SU-DHL-6 (cell line): Measurements from ENCODE around the gene PACS2.

Source experiments
- H2AFZ ChIP-seq: fragments of 200-600 bp; sonication (generic); 2 replicates; pipeline ENCODE4 v1.6.1; 2014; ENCODE audit warnings: low read depth, mild to moderate bottlenecking, moderate library complexity, mixed read lengths, antibody characterized with exemption, low read length; ENCODE audit not compliant: severe bottlenecking
- H3F3A ChIP-seq: fragments of 200-600 bp; shearing (Covaris generic); 2 replicates; pipeline ENCODE4 v1.6.0; 2016; ENCODE audit warnings: antibody characterized with exemption, mild to moderate bottlenecking; ENCODE audit not compliant: insufficient read depth
- H3K27ac ChIP-seq: fragments of 200-600 bp; sonication (generic); 2 replicates; pipeline ENCODE4 v1.5.1; 2016; ENCODE audit warnings: low read depth, mild to moderate bottlenecking, low read length, moderate library complexity, mixed read lengths
- H3K27me3 ChIP-seq: fragments of 200-600 bp; sonication (generic), shearing (Covaris generic); 2 replicates; pipeline ENCODE4 v1.6.0; 2014; ENCODE audit warnings: mild to moderate bottlenecking, low read length
- H3K36me3 ChIP-seq: fragments of 200-600 bp; sonication (generic); 2 replicates; pipeline ENCODE4 v1.6.1; 2014; ENCODE audit warnings: mild to moderate bottlenecking, low read length, mixed read lengths
- H3K4me2 ChIP-seq: fragments of 300-600, 200-600 bp; shearing (Covaris generic), sonication (generic); 2 replicates; pipeline ENCODE4 v1.6.0; 2014; ENCODE audit warnings: low read length, low read depth, mild to moderate bottlenecking; ENCODE audit not compliant: poor library complexity, severe bottlenecking
- H3K4me3 ChIP-seq: fragments of 200-600 bp; sonication (generic); 2 replicates; pipeline ENCODE4 v1.5.1; 2014; ENCODE audit warnings: antibody characterized with exemption, low read length, mild to moderate bottlenecking, mixed read lengths; ENCODE audit not compliant: insufficient read depth, poor library complexity, severe bottlenecking
- H3K79me2 ChIP-seq: fragments of 200-600 bp; sonication (generic); 2 replicates; pipeline ENCODE4 v1.6.1; 2014; ENCODE audit warnings: mild to moderate bottlenecking, low read length, moderate library complexity; ENCODE audit not compliant: insufficient read depth
- H3K9ac ChIP-seq: fragments of 200-600 bp; sonication (generic); 2 replicates; pipeline ENCODE4 v1.7.0; 2014; ENCODE audit warnings: mild to moderate bottlenecking, low read length
- H3K9me2 ChIP-seq: fragments of 200-600 bp; sonication (generic); replicated peaks from 2 replicates; pipeline ENCODE4 v1.6.1; 2014; ENCODE audit warnings: low read length; ENCODE audit not compliant: insufficient read depth
- H3K9me3 ChIP-seq: fragments of 200-600 bp; sonication (generic); 2 replicates; pipeline ENCODE4 v1.6.1; 2014; ENCODE audit warnings: low read length, mixed read lengths; ENCODE audit not compliant: insufficient read depth
- H4K20me1 ChIP-seq: fragments of 200-600 bp; sonication (generic); 2 replicates; pipeline ENCODE4 v1.6.1; 2014; ENCODE audit warnings: low read depth, mild to moderate bottlenecking, antibody characterized with exemption, low read length, moderate library complexity, mixed read lengths
- CTCF ChIP-seq: fragments of 200-600 bp; sonication (generic); IDR thresholded peaks from one replicate; pipeline ENCODE4 v1.5.1; 2017; ENCODE audit warnings: antibody characterized with exemption, mild to moderate bottlenecking, low read length, moderate library complexity; ENCODE audit not compliant: insufficient read depth, poor library complexity, severe bottlenecking
- EZH2phosphoT487 ChIP-seq: fragments of 200-600 bp; sonication (generic), shearing (Covaris generic); conservative IDR thresholded peaks from 2 replicates; pipeline ENCODE4 v1.6.1; 2018; ENCODE audit warnings: mild to moderate bottlenecking, antibody characterized with exemption, low read length, moderate library complexity, mixed read lengths

The PACS2 gene

DNA sequence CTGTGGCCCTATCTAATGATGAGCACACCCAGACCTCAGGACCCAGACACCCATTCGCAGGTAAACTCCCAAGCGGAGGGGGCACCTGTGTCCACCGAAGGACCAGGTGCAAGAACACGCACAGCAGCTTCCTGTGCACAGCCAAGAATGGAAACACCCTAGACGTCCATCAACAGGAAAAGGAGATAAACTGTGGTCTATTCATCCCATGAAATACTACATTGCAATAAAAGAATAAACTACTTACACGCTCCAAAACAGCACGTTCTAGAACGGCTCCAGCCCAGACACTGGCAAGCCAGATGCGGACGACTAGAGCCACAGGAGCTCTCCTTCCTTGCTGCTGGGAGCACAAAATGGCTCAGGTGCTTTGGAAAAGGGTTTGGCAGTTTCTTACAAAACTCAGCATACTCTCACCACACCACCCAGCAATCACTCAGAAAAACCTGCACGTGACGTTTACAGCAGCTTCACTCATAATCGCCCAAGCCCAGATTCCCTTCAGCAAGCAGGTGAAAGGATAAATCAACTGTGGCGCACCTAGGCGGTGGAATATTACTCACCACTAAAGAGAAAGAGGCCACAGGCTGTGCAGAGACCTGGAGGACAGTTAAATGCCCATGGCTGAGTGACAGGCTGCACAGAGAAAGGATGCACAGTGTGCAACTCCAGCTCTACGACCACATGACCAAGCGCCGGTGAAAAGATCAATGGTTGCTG is 34.7 kb upstream of the PACS2 start:
- no peaks in the 10 kb centered on the region for H3F3A ChIP-seq
- H3K79me2 ChIP-seq = no peaks in the 10 kb centered on the region
- H3K9me2 ChIP-seq = no peaks in the 10 kb centered on the region
- H3K36me3 ChIP-seq = no peaks in the 10 kb centered on the region
- no peaks in the 10 kb centered on the region for H3K9me3 ChIP-seq
- TF ChIP-seq CTCF = no peak
- TF ChIP-seq EZH2phosphoT487 = no peak
- H3K27me3 ChIP-seq = no peaks in the 10 kb centered on the region
- H3K4me2 ChIP-seq = no peak overlapping the region
- no peak overlapping the region for H3K4me3 ChIP-seq
- H3K27ac ChIP-seq = no peak overlapping the region
- no peaks in the 10 kb centered on the region for H4K20me1 ChIP-seq
- H2AFZ ChIP-seq = no peak overlapping the region
- H3K9ac ChIP-seq = no peak overlapping the region

DNA sequence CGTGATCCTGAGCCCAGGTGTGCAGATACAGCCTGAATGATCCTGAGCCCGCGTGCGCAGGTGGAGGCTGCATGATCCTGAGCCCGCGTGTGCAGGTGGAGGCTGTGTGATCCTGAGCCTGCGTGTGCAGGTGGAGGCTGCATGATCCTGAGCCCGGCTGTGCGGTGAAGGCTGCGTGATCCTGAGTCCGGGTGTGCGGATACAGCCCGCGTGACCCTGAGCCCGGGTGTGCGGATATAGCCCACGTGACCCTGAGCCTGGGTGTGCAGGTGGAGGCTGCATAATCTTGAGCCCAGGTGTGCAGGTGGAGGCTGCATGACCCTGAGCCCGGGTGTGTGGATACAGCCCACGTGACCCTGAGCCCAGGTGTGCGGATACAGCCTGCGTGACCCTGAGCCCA is 34.0 kb upstream of the PACS2 start:
- Histone ChIP-seq H3K79me2 (no peaks in the 10 kb centered on the region), H3K9me3 (no peaks in the 10 kb centered on the region), H4K20me1 (no peaks in the 10 kb centered on the region), H3F3A (no peaks in the 10 kb centered on the region), H3K27ac (no peak overlapping the region), H3K36me3 (no peaks in the 10 kb centered on the region), H2AFZ (no peak overlapping the region), H3K9ac (no peak overlapping the region), H3K9me2 (no peaks in the 10 kb centered on the region), H3K27me3 (no peaks in the 10 kb centered on the region), H3K4me2 (no peak overlapping the region), H3K4me3 (no peak overlapping the region)
- TF ChIP-seq CTCF (no peak), EZH2phosphoT487 (no peak)

DNA sequence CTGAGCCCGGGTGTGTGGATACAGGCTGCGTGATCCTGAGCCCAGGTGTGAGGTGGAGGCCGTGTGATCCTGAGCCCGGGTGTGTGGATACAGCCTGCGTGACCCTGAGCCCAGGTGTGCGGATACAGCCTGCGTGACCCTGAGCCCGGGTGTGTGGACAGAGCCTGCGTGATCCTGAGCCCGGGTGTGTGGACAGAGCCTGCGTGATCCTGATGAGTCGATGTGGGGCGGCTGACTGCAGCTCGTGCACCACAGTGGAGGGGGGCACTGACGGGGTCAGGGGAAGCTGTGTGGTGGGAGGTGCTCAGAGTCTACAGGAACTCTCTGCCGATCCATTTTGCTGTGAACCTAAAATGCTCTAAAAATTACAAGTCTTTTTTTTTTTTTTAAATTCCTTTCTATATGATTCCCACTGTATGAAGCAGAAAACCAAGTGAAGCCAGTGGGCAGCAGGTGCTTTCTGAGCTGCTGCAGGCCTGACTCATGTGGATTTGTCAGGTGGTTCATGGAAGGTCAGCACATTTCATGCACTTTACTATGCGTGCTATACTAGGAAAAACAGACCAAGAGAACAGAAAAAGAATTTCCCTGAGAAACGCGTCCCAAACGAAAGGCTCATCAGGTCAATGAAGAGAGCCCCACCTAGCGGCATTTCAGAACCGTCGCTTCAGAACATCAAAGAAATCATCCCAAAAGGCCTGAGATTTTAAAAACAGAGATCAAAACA is 33.0 kb upstream of the PACS2 start:
- no peak overlapping the region for H3K9ac ChIP-seq
- H3F3A ChIP-seq = no peaks in the 10 kb centered on the region
- H2AFZ ChIP-seq = no peak overlapping the region
- TF ChIP-seq CTCF = peak; percentile 72
- no peak for TF ChIP-seq EZH2phosphoT487
- no peaks in the 10 kb centered on the region for H3K27me3 ChIP-seq
- no peaks in the 10 kb centered on the region for H3K9me3 ChIP-seq
- no peak overlapping the region for H3K27ac ChIP-seq
- H3K79me2 ChIP-seq = no peaks in the 10 kb centered on the region
- H3K4me2 ChIP-seq = no peak overlapping the region
- no peaks in the 10 kb centered on the region for H3K36me3 ChIP-seq
- no peaks in the 10 kb centered on the region for H4K20me1 ChIP-seq
- H3K9me2 ChIP-seq = no peaks in the 10 kb centered on the region
- no peak overlapping the region for H3K4me3 ChIP-seq
